Loucy (cell line): Measurements from ENCODE around the gene NCKAP5.

Experiments used
- H2AFZ ChIP-seq: fragments of 200-600 bp; sonication (generic); 2 replicates; pipeline ENCODE4 v1.6.0; 2016; ENCODE audit warnings: antibody characterized with exemption, mild to moderate bottlenecking, low read length, moderate library complexity
- H3F3A ChIP-seq: fragments of 200-600 bp; 2 replicates; pipeline ENCODE4 v1.6.0; 2016; ENCODE audit warnings: antibody characterized with exemption, low read depth, mild to moderate bottlenecking
- H3K27me3 ChIP-seq: fragments of 200-600 bp; sonication (generic); 2 replicates; pipeline ENCODE4 v1.6.1; 2014; ENCODE audit warnings: low read length, mild to moderate bottlenecking; ENCODE audit not compliant: insufficient read depth, poor library complexity, severe bottlenecking
- H3K36me3 ChIP-seq: fragments of 200-600 bp; sonication (generic); 2 replicates; pipeline ENCODE4 v1.6.1; 2016; ENCODE audit warnings: low read length; ENCODE audit not compliant: insufficient read depth
- H3K4me1 ChIP-seq: fragments of 200-600 bp; sonication (generic); 2 replicates; pipeline ENCODE4 v1.5.1; 2014; ENCODE audit warnings: low read length, mild to moderate bottlenecking; ENCODE audit not compliant: insufficient read depth, poor library complexity, severe bottlenecking
- H3K4me2 ChIP-seq: fragments of 200-600 bp; sonication (generic); 2 replicates; pipeline ENCODE4 v1.6.0; 2014; ENCODE audit warnings: antibody characterized with exemption, low read length, low read depth, mild to moderate bottlenecking; ENCODE audit not compliant: poor library complexity, severe bottlenecking
- H3K4me3 ChIP-seq: fragments of 200-600 bp; sonication (generic); 2 replicates; pipeline ENCODE4 v1.5.1; 2014; ENCODE audit warnings: low read length, mild to moderate bottlenecking, mixed read lengths; ENCODE audit not compliant: poor library complexity, severe bottlenecking
- H3K79me2 ChIP-seq: fragments of 200-600 bp; sonication (generic); 2 replicates; pipeline ENCODE4 v1.6.1; 2014; ENCODE audit warnings: low read length; ENCODE audit not compliant: insufficient read depth
- H3K9ac ChIP-seq: fragments of 200-600 bp; sonication (generic); 2 replicates; pipeline ENCODE4 v1.6.0; 2014; ENCODE audit warnings: mild to moderate bottlenecking, low read depth, low read length, moderate library complexity; ENCODE audit not compliant: poor library complexity, severe bottlenecking
- H3K9me2 ChIP-seq: fragments of 200-600 bp; sonication (generic); replicated peaks from 2 replicates; pipeline ENCODE4 v1.6.1; 2016; ENCODE audit warnings: low read depth, low read length, mixed read lengths
- H3K9me3 ChIP-seq: fragments of 200-600 bp; sonication (generic); 2 replicates; pipeline ENCODE4 v1.6.1; 2014; ENCODE audit warnings: mild to moderate bottlenecking, antibody characterized with exemption, low read length, low read depth; ENCODE audit not compliant: insufficient read depth
- H4K20me1 ChIP-seq: fragments of 200-600 bp; sonication (generic); 2 replicates; pipeline ENCODE4 v1.6.0; 2014; ENCODE audit warnings: antibody characterized with exemption, low read length, mild to moderate bottlenecking; ENCODE audit not compliant: insufficient read depth, poor library complexity, severe bottlenecking
- CTCF ChIP-seq: fragments of 200-600 bp; sonication (generic); conservative IDR thresholded peaks from 2 replicates; pipeline ENCODE4 v1.5.1; 2014; ENCODE audit warnings: mild to moderate bottlenecking, antibody characterized with exemption, low read length
- EZH2phosphoT487 ChIP-seq: fragments of 200-600 bp; IDR thresholded peaks from 2 replicates; pipeline ENCODE4 v1.6.1; 2018; ENCODE audit warnings: antibody characterized with exemption, mild to moderate bottlenecking, moderate library complexity, borderline replicate concordance

NCKAP5 gene

GRCh38 chr2:133607679-133608078 lies 39.4 kb upstream of the NCKAP5 start:
- Histone ChIP-seq H2AFZ (no peak overlapping the region), H3K79me2 (no peaks in the 10 kb centered on the region), H3K9ac (no peak overlapping the region), H3K4me3 (no peak overlapping the region), H3K36me3 (no peaks in the 10 kb centered on the region), H3K9me2 (no peaks in the 10 kb centered on the region), H3F3A (no peaks in the 10 kb centered on the region), H3K4me1 (no peaks in the 10 kb centered on the region), H3K9me3 (no peaks in the 10 kb centered on the region), H3K27me3 (no peaks in the 10 kb centered on the region), H3K4me2 (no peak overlapping the region), H4K20me1 (no peaks in the 10 kb centered on the region)
- no peak for TF ChIP-seq CTCF
- no peak for TF ChIP-seq EZH2phosphoT487

- Histone ChIP-seq H3K79me2 (no peaks in the 10 kb centered on the region), H3K4me2 (no peak overlapping the region)
- TF ChIP-seq EZH2phosphoT487 (no peak), CTCF (no peak)
Measured at GRCh38 chr2:133606616-133607015, 38.4 kb upstream of the NCKAP5 start.

GRCh38 chr2:133605766-133606137 lies 37.5 kb upstream of the NCKAP5 start:
- H3K79me2 ChIP-seq: no peaks in the 10 kb centered on the region
- H3K4me1 ChIP-seq: no peaks in the 10 kb centered on the region
- TF ChIP-seq EZH2phosphoT487 (no peak), CTCF (no peak)
- no peaks in the 10 kb centered on the region for H3K36me3 ChIP-seq
- H3K9me3 ChIP-seq: no peaks in the 10 kb centered on the region
- H3K9ac ChIP-seq: no peak overlapping the region
- no peak overlapping the region for H2AFZ ChIP-seq
- no peaks in the 10 kb centered on the region for H3K9me2 ChIP-seq
- H4K20me1 ChIP-seq: no peaks in the 10 kb centered on the region
- H3K4me2 ChIP-seq: no peak overlapping the region
- H3F3A ChIP-seq: no peaks in the 10 kb centered on the region
- H3K4me3 ChIP-seq: no peak overlapping the region
- H3K27me3 ChIP-seq: no peaks in the 10 kb centered on the region

More at GRCh38 chr2:133606616-133607015, 38.4 kb upstream of the NCKAP5 start:
- no peaks in the 10 kb centered on the region for H3K36me3 ChIP-seq
- no peaks in the 10 kb centered on the region for H3K4me1 ChIP-seq
- no peaks in the 10 kb centered on the region for H3F3A ChIP-seq
- no peak overlapping the region for H3K9ac ChIP-seq
- no peaks in the 10 kb centered on the region for H3K27me3 ChIP-seq
- H3K9me3 ChIP-seq: no peaks in the 10 kb centered on the region
- no peaks in the 10 kb centered on the region for H4K20me1 ChIP-seq
- H2AFZ ChIP-seq: no peak overlapping the region
- H3K4me3 ChIP-seq: no peak overlapping the region
- no peaks in the 10 kb centered on the region for H3K9me2 ChIP-seq
